ENCODE results near the gene SLCO4A1.

SLCO4A1 gene

DNA sequence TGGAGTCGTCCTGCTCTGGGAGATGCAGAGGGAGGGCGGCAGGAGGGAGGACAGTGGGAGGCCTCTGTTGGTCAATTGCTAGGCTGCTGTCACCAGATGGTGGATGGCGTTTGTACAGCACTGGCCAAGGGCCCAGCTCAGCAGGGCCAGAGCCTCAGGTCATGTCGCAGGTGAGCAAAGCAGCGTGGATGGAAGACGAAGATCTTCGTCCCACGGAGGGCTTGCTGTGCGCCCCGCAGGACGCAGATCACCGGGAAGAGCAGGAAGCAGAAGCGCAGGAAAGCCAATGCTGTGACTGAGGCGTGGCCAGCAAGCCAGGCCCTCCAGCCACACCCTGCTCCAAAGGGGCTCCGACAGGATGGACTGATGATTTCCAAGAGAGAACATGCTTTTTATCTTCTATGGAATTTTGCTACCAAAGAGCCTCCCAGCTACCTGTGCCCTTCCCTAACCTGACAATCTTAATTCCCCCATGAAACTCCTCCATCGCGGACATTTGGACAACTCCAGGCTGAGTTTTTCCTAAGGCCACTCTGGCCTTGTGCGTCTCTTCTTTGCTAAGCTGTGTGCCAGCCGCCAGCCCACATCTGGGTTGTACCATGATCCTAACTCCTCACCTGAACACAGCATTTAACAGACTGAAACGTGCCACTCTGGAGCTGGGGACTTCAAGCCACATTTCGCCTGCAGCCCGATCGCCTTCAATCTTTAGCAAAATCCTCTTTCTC, 3.5 kb upstream of the SLCO4A1 start:
- DNase-seq (ENCODE audit: low read depth), result no peak

DNA sequence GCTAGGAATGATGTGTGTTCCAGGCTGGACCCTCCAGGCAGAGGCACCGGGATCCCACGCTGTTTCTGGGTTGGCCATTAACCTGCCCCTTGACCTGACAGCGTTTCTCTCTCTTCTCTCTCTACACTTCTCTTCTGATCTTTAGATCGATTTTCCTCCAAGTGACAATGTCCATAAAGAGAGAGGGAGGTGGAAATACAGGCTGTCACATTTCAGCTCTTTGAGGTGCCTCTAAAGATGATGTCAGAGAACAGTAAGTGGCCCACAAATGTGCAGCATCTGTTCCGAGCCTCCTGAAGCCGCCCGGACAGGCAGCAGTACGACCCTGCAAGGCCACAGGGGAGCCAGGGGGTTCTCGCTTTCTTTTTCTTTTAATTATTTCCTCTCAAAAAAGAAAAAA, 2.5 kb upstream of the SLCO4A1 start:
- no peak for DNase-seq (ENCODE audit: low read depth)

DNA sequence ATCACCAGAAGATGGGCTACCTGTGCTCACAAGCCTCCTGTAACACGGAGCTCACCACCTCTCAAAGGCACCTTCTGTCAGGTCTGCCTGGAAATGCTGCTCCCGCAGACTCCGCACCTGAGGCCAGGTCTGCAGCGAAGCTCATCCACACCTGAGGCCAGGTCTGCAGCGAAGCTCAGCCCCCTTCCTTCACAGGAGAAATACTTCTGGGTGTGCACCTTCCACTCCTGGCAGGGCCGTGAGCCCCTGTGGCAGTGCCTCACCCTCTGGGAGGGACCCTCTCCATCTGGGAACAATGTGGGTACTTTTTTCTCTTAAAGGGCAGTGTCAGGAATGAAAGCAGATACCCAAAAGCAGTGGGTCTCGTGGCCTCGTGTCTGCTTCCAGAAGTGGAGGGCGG, 1.4 kb upstream of the SLCO4A1 start:
- DNase-seq (ENCODE audit: low read depth), result no peak

GRCh38 chr20:62641321-62642050, 817 bp upstream of the SLCO4A1 start:
- no peak for DNase-seq (ENCODE audit: low read depth)

DNA sequence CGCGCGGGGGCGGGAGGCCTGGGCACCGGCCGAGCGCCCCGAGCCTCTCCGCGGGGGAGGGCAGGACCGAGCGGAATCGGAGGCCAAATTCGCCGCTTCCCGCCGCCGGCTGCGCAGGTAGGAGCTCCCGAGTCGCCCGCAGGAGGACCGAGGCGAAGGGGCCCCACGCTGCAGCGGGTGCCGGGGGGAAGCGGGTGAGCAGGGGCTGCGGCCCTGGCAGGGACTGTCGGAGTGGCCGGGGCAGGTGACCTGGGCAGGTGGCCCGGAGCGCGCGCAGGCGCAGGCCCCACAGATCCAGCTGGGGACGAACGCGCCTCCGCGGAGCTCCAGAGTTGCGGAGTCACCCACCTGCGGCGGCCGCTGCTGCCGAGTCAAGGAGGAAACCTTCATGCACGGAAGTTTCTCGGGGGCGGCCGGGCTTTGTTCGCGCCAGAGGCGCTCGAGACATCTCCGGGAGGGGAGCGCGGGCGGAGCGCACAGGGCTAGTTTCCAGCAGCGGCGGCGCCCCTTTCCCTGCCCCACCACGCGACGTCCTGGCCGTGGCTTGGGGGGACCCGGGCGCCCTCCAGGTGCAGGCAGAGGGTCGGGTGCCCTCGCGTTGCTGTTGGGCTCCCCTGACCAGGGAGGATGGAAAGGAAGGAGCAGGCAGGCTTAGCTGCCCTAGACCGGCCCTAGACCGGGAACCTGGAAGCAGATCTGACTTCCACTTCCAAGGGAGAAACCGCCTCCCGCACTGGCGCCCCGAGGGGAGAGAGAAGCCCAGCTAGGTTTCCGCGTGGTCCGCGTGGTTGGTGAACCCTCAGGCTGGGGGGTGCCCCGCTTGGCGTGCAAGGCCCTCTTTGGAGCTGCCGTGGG, 590 bp downstream of the SLCO4A1 start:
- peak; percentile 32 for DNase-seq (ENCODE audit: low read depth)

DNA sequence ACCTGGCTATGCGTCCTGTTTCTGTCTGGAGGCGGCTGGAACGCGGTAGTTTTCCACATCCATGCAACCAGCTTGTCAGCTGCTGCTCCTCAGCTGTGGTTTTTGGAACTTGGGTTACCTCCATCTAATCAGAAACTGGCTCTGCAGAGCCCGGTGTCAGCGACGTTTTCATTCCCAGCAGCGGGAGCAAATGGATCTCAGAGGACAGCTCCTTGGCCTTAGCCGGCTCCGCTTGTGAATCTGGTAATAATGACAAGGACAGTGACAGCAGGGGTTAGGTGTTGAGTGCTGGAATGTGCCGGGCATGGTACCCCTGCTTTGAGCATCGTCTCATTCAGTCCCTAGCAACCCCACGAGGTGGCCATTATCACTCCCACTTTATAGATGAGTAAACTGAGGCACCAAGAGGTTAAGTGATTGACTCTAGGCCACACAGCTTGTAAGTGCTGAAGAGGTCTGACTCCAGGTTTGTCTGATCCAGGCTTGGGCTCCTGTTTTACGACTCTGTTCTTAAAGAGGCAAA, 1.3 kb downstream of the SLCO4A1 start:
- no peak for DNase-seq (ENCODE audit: low read depth)

- DNase-seq (ENCODE audit: low read depth), result no peak
These were observed 1.9 kb downstream of the SLCO4A1 start for GRCh38 chr20:62644044-62644795.

GRCh38 chr20:62644802-62645496, 2.6 kb downstream of the SLCO4A1 start:
- DNase-seq (ENCODE audit: low read depth), result no peak

DNA sequence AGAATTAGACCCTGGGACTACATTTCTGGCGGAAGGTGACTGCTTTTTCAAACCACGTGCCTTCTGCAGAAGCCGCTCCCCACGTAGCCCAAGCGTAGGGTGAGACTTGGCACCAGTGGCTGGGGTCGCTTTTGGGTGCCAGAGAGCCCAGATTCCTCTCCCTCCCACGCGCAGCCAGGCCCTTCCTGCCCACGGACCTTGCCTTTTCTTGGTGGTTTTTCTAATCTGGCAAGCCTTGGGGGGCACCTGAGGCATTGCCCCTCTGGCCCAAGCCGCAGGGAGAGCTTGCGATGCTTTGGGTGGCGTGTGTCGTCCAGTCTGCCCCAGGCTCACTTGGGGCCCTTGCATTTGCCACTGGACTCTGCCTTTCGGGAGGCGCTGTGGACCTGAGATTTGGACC, 3.3 kb downstream of the SLCO4A1 start:
- DNase-seq (ENCODE audit: low read depth), result no peak

DNA sequence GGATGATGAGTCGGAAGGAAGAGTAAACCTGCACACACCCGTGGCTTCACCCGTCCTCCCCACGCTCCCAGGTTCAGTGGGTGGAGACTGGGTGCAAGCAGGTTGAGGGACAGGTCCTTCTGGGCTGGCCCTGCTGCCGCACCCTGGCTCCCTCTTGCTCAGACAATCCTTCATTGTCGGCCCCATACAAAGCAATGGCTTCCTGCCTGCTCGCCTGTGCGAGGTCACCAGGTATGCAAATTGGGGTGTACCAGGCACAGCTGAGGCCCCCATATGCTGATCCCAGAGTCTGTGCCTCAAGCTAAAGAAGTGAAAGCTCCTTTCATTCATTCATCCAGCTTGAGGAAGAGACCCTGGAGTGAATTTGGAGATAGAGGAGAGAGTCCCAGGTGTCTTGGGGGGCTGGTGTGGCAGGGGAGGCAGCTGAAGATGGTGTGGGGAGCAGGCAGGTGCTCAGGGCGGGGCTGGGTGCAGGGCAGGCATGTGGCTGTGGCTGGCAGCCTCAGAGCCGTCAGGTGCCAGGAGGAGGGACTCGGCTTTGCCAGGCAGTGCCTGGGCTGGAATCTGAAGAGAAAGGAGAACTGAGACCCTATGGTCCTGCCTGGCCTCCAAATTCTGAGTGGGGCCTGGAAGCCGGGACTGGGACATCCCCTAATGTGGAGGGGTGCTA, 4.7 kb downstream of the SLCO4A1 start:
- DNase-seq (ENCODE audit: low read depth), result no peak

- DNase-seq (ENCODE audit: low read depth), result no peak
These were observed 5.4 kb downstream of the SLCO4A1 start for GRCh38 chr20:62647521-62648317.

DNA sequence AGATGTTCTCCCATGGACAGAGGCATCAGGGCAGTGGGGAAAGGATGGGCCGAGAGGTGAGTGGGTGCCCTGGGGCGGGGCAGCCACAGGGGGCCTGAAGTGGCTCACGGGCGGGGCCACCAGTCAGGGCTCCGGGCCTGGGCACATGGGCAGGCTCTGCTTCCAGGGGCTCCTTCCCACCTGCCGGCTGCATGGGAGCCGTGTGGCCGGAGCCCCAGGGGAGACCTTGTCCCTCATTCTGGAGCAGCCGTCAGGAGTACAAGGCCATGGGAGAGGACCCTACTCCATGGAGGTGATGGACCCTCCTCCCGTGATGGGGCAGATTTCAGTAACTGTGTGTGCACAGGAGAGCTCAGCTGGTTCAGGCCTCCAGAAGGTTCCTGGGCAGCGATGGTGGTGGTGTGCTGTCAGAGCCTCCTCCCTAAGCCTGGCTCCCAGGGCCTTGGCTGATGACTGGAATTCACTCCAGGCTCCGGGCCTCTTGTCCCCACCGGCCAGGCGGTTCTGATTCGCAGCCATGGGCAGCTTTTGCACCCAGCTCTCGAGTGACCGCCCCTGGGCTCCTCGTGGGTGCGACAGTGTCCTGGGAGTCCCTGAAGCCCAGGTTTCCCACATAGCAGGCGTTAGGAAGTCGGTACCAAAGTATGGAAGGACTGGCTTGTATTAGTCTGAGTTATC, 6.2 kb downstream of the SLCO4A1 start:
- DNase-seq (ENCODE audit: low read depth), result no peak

DNA sequence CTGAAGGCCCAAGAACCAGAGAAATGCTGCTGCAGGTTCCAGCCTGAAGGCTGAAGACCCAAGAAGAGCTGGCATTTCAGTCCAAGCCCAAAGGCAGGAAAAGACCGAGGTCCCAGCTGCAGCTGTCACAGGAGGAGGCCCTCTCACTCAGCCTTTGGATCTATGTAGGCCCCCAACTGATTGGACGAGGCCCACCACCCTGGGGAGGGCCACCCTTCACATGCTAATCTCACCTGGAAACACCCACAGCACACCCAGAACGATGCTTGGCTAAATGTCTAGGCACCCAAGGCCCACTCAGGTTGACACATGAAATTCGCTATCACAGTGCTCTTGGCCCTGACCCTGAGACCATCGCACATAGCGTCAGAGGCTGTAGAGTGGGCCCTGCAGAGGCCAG, 6.8 kb downstream of the SLCO4A1 start:
- DNase-seq (ENCODE audit: low read depth), result no peak

GRCh38 chr20:62650551-62651284, 8.4 kb downstream of the SLCO4A1 start:
- DNase-seq (ENCODE audit: low read depth), result no peak

GRCh38 chr20:62651285-62652021, 9.2 kb downstream of the SLCO4A1 start:
- peak; percentile 77 for DNase-seq (ENCODE audit: low read depth)

DNA sequence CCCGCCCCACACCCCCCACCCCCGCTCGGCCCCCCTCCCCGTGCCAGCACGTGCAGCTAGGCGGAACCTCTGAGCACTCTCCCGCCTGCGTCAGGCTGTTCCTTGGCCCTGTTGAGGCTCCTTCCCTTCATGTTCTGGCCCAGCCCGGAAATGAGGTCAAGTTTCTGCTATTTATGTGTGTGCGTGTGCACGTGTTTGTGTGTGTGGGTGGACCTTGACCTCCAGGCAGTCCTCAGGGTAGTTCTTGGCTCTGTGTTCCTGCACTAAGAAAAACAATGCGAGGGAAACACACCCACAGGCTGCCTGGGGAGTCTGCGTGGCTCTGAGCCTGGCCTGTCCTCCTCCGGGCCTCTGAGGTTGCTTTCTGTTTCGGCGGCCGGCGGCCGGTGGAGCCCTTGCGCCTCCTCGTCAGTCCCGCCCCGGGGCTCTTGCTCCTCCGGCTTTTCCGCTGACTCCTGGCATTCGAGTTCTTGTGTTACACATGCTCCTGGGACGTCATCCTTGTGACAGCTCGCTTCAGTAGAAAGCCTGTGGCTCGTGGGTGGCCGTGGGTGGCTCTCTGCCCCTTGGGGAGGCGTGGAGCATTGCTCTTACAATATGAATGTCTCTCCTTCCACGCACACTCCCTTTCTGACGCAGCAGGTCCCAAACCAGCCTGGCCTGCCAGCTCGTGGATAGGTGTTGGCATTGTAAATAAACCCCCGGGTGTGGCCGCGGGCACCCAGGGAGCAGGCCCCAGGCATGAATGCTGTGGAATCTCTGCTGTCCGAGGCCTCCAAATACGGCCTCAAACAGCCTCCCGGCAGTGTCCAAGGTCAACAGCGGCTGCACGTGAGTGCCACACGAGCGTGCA, 10.0 kb downstream of the SLCO4A1 start:
- peak; percentile 37 for DNase-seq (ENCODE audit: low read depth)

- DNase-seq (ENCODE audit: low read depth), result no peak
These were observed 10.6 kb downstream of the SLCO4A1 start for GRCh38 chr20:62652894-62653305.
